HG03066 (cell line): ENCODE results near the gene CIC.

Experiments
- ATAC-seq: cut with Tn5 transposase; IDR thresholded peaks from one replicate; pipeline ENCODE4 v1.9.1; 2021; ENCODE audit warnings: low read depth; ENCODE audit not compliant: unreplicated experiment

Gene CIC

GRCh38 chr19:42268704-42269477 is at the start of gene CIC:
TSS of gene CIC (plus strand) at chr19:42269252. CDS start at chr19:42271784, 2,532 bp downstream.
- ATAC-seq: peak; percentile 80

- ATAC-seq: peak; percentile 70
These were observed 49.0 kb upstream of the CIC start, which contains the start of gene ZNF526 for GRCh38 chr19:42219812-42220750. TSS of gene ZNF526 (plus strand) at chr19:42220312. CDS start at chr19:42224404, 4,092 bp downstream.

GRCh38 chr19:42220751-42221097 is 48.3 kb upstream of the CIC start:
- ATAC-seq: no peak

GRCh38 chr19:42224940-42225717 is 43.9 kb upstream of the CIC start:
- ATAC-seq: no peak

GRCh38 chr19:42225718-42226292 is 43.2 kb upstream of the CIC start:
- ATAC-seq: no peak

GRCh38 chr19:42226886-42227285 is 42.2 kb upstream of the CIC start:
- ATAC-seq: no peak

GRCh38 chr19:42228641-42229040 is 40.4 kb upstream of the CIC start:
- no peak for ATAC-seq

GRCh38 chr19:42229301-42229854 is 39.7 kb upstream of the CIC start:
- no peak for ATAC-seq

- ATAC-seq: no peak
These were observed 39.1 kb upstream of the CIC start for GRCh38 chr19:42229855-42230351.

- no peak for ATAC-seq
These were observed 38.5 kb upstream of the CIC start for GRCh38 chr19:42230571-42230970.

GRCh38 chr19:42232435-42232834 is 36.6 kb upstream of the CIC start:
- no peak for ATAC-seq

- no peak for ATAC-seq
These were observed 35.9 kb upstream of the CIC start for GRCh38 chr19:42233106-42233505.

- no peak for ATAC-seq
These were observed 35.3 kb upstream of the CIC start for GRCh38 chr19:42233678-42234292.

GRCh38 chr19:42234364-42234763 is 34.7 kb upstream of the CIC start:
- no peak for ATAC-seq

GRCh38 chr19:42235181-42235580 is 33.9 kb upstream of the CIC start:
- ATAC-seq: no peak

- ATAC-seq: no peak
These were observed 29.4 kb upstream of the CIC start for GRCh38 chr19:42239544-42240220.

- ATAC-seq: no peak
These were observed 27.8 kb upstream of the CIC start for GRCh38 chr19:42241279-42241678.

GRCh38 chr19:42242069-42242511 is 27.0 kb upstream of the CIC start:
- ATAC-seq: no peak
